ENCODE data around the gene PPM1H. TPM values are rescaled to one million over a fixed set of nuclear protein-coding genes. Genes with fewer than 3 reads are reported as not detected.

The PPM1H gene
- total and polyA plus RNA-seq, 10 of the 15 experiments (the other 5 are each of a cell fraction or from before 2014, with no cell fraction given) = 0.11 to 0.83 (median 0.49) TPM

DNA sequence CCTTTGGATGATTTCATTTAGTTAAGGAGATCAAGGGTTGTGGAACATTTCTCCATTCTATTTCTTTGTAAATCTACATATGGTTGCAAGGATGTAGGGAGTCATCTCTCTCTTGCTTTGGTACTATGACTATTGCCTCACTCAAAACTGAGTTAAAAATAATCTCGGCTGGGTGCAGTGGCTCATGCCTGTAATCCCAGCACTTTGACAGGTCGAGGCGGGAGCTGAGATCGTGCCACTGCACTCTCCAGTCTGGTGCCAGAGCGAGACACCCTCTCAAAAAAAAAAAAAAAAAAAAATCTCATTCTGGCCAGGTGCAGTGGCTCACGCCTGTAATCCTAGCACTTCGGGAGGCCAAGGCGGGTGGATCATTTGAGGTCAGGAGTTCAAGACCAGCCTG lies 24.8 kb upstream of the PPM1H start:
- Histone ChIP-seq H3K4me3 (no peak overlapping the region), H3K79me2 (ENCODE audit: control insufficient read depth, insufficient read depth, low read length) (no peaks in the 10 kb centered on the region), H3K4me2 (ENCODE audit: control insufficient read depth, insufficient read depth) (no peak overlapping the region), H2AFZ (ENCODE audit: control insufficient read depth, low read depth, low read length) (no peak overlapping the region), H3K9ac (ENCODE audit: control insufficient read depth, insufficient read depth, low read length) (no peak overlapping the region), H3K4me1 (ENCODE audit: control insufficient read depth, insufficient read depth, low read length) (no peaks in the 10 kb centered on the region), H3K27me3 (replicated peaks in 1 of 2; ENCODE audit: control insufficient read depth in 2 of 2, insufficient read depth in 2 of 2, low read length in 1 of 2) (no peaks in the 10 kb centered on the region), H3K9me3 (replicated peaks; ENCODE audit: control insufficient read depth, insufficient read depth, low read length) (no peaks in the 10 kb centered on the region), H3K36me3 (ENCODE audit: control insufficient read depth in 2 of 2, insufficient read depth in 2 of 2, low read length in 1 of 2) (no peaks in the 10 kb centered on the region), H3K27ac (ENCODE audit: control insufficient read depth, insufficient read depth) (no peak overlapping the region), H4K20me1 (ENCODE audit: control insufficient read depth, insufficient read depth) (no peaks in the 10 kb centered on the region)
- FAIRE-seq (no peak), DNase-seq (ENCODE audit: low read depth, low spot score) (no peak), ATAC-seq (no peak)
- 25% methylated on average over 7 of the region's 8 CpGs for WGBS (ENCODE audit: insufficient coverage, insufficient replicate concordance, low lambda C conversion rate, missing lambda C conversion rate)
- CTCF ChIA-PET = interaction anchor here (0.6 to 1.1 kb wide), 2 partner anchors 12 to 16 kb away, joined by 3 to 4 read pairs; no protein-coding TSS in a partner anchor
- intact Hi-C loops (cut with micrococcal nuclease; ENCODE audit: unreplicated experiment) = no loop called here
- POLR2A ChIA-PET = no interaction called here
- RAD21 ChIA-PET (ENCODE audit: unreplicated experiment) = no interaction called here
- SMC1A ChIA-PET (ENCODE audit: uncharacterized antibody, unreplicated experiment) = no interaction called here
- no peak for TF ChIP-seq PAX5 (IDR thresholded peaks at IDR 0.05; ENCODE audit: borderline replicate concordance, low read depth, low read length)
- TF ChIP-seq YY1 (IDR thresholded peaks at IDR 0.05; ENCODE audit: low read depth, low read length) = no peak
- no peak for TF ChIP-seq MTA2 (IDR thresholded peaks at IDR 0.05; ENCODE audit: low read depth)
- TF ChIP-seq SRF (IDR thresholded peaks at IDR 0.05; ENCODE audit: low read depth in 2 of 2, low read length in 2 of 2) = no peak
- no peak for TF ChIP-seq YBX1 (IDR thresholded peaks at IDR 0.05)
- TF ChIP-seq IKZF1 (conservative IDR thresholded peaks at IDR 0.05) = no peak
- TF ChIP-seq ZZZ3 (IDR thresholded peaks at IDR 0.05; ENCODE audit: control insufficient read depth, insufficient read length, low read depth) = no peak
- in situ Hi-C loops (cut with MboI) = no loop called here
- no TSS peak for BruUV-seq (replicated peaks)

DNA sequence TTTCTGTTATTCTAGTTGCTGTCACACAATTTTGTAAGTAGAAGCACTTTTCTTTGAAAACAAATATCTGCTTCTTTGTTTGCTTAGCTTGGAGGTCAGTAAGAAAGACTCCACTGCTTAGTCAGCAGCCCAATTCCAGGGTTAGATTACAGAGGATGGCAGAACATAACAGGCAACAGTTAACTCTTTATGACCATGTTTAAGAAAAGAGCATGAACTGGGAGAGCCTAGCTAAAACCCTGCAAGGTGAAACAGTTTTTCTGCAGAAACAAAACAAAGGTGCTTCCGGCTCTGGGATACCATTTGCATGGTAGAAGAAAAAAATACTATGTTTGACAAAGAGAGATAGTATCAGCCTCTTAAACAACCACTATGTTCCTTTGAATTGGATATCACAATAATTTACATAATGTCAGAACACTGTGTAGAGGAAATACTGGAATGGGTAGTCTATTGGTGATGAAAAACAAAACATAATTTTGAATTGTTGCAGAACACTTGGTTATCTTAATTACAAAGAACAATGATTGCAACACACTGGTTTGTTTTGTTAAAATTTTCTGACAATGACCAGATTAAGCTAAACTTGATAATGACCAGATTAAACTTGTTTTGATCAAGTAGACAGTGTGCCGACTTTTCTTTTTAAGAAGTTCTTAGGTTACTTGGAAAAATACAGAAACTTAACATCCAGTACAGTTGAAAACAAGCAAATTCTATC lies 22.4 kb upstream of the PPM1H start:
- 37% methylated on average over 2 of the region's 2 CpGs for WGBS (ENCODE audit: insufficient coverage, insufficient replicate concordance, low lambda C conversion rate, missing lambda C conversion rate)
- BruUV-seq (replicated peaks) = no TSS peak
- Histone ChIP-seq H3K36me3 (ENCODE audit: control insufficient read depth in 2 of 2, insufficient read depth in 2 of 2, low read length in 1 of 2) (no peaks in the 10 kb centered on the region), H3K4me1 (ENCODE audit: control insufficient read depth, insufficient read depth, low read length) (no peaks in the 10 kb centered on the region), H2AFZ (ENCODE audit: control insufficient read depth, low read depth, low read length) (no peak overlapping the region), H3K4me2 (ENCODE audit: control insufficient read depth, insufficient read depth) (no peak overlapping the region), H3K9me3 (replicated peaks; ENCODE audit: control insufficient read depth, insufficient read depth, low read length) (no peaks in the 10 kb centered on the region), H3K27ac (ENCODE audit: control insufficient read depth, insufficient read depth) (no peak overlapping the region), H3K27me3 (replicated peaks in 1 of 2; ENCODE audit: control insufficient read depth in 2 of 2, insufficient read depth in 2 of 2, low read length in 1 of 2) (no peaks in the 10 kb centered on the region), H3K9ac (ENCODE audit: control insufficient read depth, insufficient read depth, low read length) (no peak overlapping the region), H4K20me1 (ENCODE audit: control insufficient read depth, insufficient read depth) (no peaks in the 10 kb centered on the region), H3K79me2 (ENCODE audit: control insufficient read depth, insufficient read depth, low read length) (no peaks in the 10 kb centered on the region), H3K4me3 (no peak overlapping the region)
- FAIRE-seq (no peak), ATAC-seq (no peak), DNase-seq (ENCODE audit: low read depth, low spot score) (no peak)
- in situ Hi-C loops (cut with MboI) (no loop called here), intact Hi-C loops (cut with micrococcal nuclease; ENCODE audit: unreplicated experiment) (no loop called here)
- no peak for TF ChIP-seq TCF7 (IDR thresholded peaks at IDR 0.05; ENCODE audit: borderline replicate concordance)
- no peak for TF ChIP-seq IKZF1 (conservative IDR thresholded peaks at IDR 0.05)
- no peak for TF ChIP-seq IRF4 (IDR thresholded peaks at IDR 0.05; ENCODE audit: low read depth, low read length)
- no peak for TF ChIP-seq HDGF (IDR thresholded peaks at IDR 0.05)
- no peak for TF ChIP-seq RBBP5 (conservative IDR thresholded peaks at IDR 0.05)
- SMC1A ChIA-PET (ENCODE audit: uncharacterized antibody, unreplicated experiment) = no interaction called here
- RAD21 ChIA-PET (ENCODE audit: unreplicated experiment) = no interaction called here
- POLR2A ChIA-PET = no interaction called here
- CTCF ChIA-PET = no interaction called here

All from GM12878 (cell line).